DMS53 treated with DMSO at 0.1 percent for 48 hours (cell line): ENCODE results near the gene MSRB2.
"Not testable (repeated sequence)": the region's sequence is repeated elsewhere in the genome, so short reads cannot be mapped to it uniquely, and the experiment has no call there.

Experiments used
- DNase-seq: peaks from one replicate; lab custom pipeline; 2025; ENCODE audit not compliant: unreplicated experiment; lab: John Stamatoyannopoulos, UW

MSRB2 gene

DNA sequence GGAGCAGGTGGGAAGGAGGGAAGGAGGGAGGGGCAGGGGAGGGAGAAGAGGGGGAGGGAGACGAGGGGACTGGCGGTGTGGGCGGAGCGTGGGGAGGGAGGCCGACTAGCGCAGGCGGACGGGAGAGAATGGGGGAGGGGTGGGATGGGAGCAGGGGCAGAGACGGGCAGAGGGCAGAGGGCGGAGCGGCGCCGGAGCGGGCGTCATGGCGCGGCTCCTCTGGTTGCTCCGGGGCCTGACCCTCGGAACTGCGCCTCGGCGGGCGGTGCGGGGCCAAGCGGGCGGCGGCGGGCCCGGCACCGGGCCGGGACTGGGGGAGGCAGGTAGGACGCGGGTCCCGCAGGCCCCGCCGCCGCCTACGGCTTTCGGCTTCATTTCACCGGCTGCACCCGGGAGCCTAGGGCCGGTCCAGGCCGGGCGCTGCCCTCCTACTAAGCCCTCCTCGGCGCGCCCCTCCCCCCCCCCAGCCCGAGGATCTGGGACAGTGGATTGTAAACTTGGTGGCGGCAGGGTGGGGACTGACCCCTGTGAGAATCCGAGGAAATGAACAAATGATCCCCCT, at the start of gene MSRB2:
Gene MSRB2, plus strand, starts transcription at position 176 of the 562 bp plus-strand sequence. Its CDS starts 30 bp downstream, at position 206.
- DNase-seq: peak; percentile 90

DNA sequence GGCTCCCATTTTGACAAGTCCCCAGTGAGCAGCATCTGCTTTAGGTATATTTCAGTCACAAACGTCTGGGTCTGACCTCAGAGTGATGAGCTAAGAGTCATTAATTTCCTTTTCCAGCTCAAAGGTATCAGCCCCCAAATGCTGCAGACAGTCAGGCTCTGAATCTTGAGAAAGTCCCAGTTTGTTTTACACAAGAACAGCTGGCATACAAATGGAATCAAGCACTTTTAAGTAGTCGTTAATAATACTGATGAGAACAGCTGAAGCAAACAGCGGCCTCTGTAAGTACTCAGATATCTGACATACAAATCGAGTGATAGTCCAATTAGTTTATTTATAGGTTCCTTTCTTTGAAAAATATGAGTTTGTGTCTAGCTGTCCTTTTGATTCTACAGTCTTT, 49.4 kb upstream of the MSRB2 start:
- DNase-seq: no peak

DNA sequence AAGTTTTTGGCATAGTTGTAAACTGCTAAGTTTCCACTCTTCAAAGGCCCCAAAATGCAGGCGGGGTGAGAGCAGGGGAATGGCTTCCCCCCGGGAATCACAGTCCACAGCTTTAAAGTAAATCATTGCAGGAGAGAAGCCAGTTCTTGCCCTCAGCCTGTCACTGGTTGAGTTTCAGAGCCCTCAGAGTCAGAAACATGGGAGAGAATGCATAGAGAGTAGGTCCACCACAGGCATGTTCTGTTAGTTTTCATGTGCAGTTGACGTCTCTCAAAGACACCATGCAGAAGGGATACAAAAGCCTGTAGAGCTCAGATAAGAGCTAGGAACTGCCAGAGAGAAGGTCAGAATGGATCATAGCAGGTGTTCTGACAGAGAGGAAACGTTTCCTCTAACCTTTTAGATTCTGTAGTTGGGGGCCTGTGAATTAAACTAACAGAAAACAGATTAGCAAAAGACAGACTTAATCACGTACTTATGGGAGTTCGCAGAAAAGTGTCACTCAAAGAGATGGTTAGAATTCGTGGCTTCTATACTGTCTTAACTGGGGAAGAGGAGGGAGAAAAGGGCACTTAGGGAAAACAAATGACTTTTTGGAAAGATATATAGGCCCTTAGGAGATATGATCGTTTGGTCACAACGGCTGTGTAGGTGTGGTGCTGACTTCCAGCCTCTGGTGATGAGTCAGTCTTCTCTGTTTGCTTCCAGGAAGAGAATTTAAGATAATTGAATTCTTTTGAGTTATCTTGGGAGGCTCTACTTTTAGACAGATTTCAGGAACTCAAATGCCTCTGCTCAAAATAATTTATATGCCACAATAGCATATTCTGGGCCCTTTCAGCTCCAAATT, 48.0 kb upstream of the MSRB2 start:
- no peak for DNase-seq

DNA sequence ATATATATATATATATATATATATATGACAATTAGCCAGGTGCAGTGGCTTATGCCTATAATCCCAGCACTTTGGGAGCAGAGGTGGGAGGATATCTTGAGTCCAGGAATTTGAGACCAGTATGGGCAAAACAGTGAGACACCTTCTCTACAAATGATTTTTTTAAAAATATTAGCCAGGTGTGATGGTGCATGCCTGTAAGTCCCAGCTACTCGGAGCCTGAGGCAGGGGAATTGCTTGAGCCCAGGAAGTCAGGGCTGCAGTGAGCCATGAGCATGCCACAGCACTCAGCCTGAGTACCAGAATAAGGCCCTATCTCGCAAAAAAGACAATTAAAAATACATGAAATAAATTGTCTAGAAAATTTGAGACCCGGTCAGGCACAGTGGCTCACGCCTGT, 47.2 kb upstream of the MSRB2 start:
- DNase-seq: no peak

DNA sequence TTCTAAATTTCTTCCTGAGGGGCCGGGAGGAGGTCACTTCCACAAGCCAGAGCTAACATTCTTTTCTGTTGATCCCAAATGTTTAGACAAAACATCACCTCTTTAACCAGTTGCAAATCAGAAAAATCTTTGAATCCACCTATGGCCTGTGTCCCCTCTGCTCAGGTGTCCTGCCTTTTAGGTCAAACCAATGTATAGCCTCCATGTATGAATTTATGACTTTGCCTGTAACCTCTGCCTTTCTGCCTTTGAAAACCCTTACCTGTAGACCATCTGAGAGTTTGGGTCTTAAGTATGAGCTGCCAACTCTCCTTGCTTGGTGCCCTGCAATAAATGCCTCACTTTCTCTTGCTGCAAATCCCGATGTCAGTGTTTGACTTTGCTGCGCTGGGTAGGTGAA, 44.1 kb upstream of the MSRB2 start:
- no peak for DNase-seq

DNA sequence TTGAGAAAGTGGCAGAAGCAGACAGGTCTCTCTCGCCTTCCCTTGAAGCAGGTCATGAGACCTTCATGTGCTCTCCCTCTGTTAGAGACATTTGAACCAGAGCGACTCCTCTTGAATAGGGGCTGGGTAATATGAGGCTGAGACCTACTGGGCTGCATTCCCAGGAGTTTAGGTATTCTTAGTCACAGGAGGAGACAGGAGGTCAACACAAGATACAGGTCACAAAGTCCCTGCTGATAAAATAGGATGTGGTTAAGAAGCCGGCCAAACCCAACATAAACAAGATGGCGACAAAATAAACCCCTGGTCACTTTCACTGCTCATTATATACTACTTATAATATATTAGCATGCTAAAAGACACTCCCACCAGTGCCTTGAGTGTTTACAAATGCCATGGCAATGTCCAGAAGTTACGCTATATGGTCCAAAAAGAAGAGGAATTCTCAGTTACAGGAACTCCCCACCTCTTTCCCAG, 43.5 kb upstream of the MSRB2 start:
- no peak for DNase-seq

DNA sequence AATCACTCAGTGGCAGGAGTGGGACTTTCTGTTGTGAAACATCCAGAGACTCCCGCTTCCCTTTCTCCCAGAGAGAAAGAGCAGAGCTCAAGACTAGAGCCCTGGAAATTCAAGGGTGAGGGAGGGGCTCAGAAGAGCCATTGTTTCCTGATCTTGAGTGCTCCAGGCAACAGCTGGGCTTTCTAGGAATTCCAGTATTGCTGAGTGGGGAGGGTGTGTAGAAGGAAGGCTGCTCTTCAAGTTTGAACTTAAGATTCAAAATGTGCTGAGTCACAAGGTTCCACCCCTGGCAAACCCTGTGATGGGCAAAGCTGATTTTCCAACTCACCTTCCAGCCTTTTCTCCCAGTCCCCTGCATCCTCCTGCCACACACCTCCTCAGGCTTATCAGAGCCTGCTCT, 42.3 kb upstream of the MSRB2 start:
- DNase-seq: no peak

DNA sequence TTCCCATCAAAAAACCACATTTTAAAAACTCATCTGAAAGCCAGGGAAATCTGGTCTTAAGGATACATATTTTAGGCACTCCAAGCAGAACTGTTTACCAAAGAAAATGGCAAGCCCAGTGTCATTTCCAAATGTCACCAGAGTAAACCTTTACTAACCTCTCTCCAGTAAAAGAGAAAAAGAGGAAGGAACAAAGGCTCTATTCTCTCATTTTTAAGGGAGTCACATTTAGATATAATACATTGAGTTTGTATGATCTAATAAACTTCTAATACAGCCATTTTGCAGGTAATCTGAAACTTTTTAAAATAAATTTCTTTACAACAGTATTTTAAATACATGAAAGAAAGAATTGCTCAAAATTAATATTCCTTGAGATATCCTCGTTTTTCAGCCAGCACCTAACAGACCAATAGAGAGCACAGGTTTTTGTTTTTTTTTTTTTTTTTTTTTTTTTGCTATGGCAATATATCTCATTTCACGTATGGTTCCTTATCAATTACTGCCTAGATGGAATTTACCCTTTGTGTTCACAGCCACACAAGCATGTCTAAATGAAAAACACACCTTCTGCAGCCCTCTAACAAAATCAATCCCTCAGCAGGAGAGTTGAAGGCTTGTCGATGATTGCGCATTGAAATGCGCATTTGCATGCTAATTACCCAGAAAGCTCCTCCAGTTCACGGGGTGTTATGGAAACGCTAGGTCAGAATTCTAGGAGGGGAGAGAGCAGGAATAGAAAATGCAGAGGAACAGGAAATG, 39.8 kb upstream of the MSRB2 start:
- DNase-seq: no peak

DNA sequence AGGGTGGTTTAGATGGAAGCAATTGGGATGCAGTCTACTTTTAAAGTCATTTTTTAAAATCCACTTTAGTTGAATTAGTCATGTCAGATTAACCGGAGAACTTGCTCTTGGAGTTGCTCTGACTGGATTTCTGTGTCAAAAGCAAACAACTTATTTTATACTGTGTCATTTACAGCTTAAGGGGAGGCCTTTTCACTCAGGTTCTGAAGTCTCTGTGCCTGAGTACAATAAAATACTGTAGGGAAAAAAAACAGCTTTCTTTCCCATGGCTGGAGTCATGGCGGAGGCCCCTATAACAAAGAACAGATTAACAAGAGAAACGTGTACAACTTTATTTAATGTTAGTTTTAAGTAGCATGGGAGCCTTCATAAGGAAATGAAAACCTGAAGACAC, 39.2 kb upstream of the MSRB2 start:
- no peak for DNase-seq

DNA sequence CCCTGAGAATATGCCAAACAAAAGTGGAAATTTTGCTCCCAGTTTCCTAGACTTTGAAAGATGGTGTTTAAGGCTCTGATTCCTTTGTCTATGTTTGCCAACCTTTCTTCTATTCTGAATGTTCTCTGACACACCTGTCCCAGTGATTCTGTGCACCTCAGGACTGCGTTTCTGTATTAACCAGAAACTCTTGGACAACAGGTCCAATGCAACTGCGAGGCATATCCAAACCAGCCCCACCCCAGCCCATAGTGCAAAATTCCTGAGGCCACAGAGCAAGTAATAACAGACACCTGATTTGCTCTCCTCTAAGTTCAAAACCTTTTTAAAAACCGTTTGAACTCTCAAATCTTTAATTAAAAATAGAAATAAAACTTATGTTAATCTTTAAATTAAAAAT, 37.0 kb upstream of the MSRB2 start:
- DNase-seq: no peak

DNA sequence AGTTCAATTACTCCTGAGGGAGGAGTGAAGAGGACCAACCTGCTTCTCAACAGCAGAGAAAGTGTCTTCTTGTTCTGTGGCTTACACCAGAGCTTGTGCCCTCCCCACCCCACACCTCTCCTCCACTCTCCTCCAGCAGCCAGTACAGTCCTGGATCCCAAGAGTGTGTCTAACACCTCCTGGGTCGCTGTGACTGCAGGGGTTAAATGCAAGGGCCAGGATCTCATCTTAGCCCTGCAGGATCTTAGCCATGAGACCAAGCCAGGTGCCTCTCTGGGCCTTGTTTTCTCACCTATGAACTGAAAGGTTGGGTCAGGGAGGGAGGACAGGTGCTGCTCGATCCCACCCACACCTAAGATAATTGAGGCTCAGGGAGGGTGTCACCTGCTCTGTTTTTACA, 34.5 kb upstream of the MSRB2 start:
- no peak for DNase-seq

DNA sequence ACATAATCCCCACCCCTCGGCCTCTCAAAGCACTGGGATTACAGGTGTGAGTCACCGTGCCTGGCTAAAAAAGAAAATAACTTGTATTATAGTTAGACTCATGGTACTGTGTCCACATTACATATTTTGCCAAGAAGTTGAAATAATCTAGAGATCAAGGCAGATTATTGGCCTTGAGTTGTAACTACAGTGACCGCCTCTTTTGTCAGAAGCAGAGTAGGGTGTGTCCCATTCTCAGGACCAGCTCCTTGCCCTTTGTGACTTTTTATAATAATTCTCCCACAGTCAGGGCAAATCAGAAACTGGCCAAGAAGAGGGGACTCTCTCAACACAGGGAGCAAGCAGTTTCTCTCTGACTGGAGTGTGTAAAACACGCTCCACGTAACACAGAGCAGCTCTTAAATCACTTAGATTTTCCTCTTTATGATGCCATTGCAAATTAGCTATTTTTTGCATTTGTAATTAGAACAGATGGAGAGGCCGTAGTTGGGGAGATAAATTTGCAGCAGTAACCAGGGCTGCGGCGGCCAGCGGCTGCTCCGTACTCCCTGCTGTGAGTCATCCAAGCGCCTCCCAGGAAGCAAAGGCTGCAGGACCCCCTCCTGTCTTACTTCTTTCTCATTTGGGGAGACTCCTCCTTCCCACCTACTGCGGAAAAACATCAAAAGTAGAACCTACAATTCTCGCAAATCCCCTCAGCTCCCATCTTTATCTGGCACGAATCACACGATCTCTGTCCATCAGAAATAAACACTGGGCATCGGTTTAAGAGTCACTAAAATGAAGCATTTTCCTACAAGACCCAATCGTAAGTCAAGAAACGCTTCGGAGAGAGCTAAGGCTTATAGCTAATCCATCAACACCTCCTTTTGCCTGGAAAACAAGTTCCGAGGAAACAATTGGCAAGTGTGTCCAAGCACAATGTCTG, 32.1 kb upstream of the MSRB2 start:
- no peak for DNase-seq

DNA sequence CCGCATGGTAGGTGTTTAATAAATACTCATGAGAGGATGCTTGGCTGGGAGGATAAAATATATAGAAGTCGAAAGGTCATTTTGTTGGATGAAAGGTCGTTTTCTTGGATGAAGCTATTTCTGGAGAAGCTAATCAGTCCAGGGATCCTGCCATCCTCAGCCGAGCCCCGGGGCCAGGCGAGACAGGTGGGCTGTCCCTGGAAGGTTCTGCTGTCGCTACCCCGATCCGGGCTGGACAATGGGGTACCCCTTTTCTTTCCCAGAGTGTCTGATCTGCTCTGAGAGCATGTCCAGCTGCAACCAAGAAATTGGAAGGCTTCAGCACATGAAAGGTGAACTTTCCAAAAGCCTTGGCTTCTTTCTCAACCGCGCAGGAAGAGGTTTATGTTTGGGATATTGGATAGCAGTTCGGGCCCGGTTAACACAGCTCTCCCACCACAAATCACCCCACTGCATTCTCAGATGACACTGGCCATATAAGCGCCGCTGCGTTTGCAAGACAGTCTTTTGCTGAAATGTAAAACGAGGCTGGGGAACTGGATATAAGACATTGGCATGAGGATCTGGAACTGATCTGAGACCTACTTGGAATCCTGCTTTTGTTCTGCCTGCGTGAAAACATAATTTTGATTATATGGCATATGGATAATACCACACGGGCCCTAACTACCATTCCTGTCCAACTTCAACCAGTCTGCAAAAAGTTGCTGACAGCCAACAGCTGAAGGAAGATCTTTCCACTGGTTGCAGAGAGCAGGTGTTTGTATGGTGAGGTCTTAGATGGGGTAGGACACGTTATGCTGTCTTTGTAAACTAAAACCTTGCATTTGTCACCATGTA, 31.2 kb upstream of the MSRB2 start:
- no peak for DNase-seq

DNA sequence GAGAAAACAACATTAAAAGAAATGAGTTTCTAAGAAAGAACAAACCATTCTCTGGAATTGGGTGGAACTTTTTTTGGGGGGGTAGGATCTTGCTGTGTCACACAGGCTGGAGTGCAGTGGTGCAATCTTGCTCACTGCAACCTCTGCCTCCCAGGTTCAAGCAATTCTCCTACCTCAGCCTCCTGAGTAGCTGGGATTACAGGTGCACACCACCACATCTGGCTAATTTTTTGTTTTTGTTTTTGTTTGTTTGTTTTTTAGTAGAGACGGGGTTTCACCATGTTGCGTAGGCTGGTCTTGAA, 30.6 kb upstream of the MSRB2 start:
- not testable (repeated sequence) for DNase-seq

DNA sequence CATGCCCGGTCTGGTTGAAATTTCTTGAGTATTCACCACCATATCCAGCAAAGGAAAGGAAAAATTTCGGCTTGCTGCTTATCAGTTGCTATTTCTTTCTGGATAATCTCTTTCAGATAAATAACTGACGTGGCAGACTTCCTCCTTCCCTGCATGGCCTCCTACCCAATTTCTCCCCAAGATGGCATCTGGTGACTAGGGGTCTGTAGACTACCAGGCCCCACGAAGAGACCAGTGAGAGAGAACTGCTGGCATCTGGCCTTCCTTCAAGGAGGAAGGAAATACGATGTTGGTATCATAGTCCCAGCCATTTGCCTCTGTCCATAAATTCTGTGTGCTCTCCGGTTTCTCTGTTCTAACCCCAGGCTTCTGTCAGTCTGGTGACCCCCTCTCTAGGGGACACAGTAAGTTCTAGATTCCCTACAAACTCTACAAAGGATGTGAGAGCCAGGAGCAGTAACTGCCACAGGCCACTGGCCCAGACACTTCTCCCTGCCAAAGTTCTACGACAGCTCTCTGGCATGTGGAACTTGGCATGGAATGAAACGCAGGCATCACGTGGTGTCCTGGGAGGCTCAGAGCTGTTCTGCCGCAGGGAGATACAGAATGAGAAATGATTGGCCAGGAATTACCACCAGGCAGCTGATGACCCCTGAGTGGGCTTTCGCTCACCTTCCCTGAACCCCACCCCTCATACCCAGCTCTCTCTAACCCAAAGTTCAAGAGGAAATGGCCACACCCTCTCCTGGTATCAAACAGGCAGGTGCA, 30.0 kb upstream of the MSRB2 start:
- no peak for DNase-seq

DNA sequence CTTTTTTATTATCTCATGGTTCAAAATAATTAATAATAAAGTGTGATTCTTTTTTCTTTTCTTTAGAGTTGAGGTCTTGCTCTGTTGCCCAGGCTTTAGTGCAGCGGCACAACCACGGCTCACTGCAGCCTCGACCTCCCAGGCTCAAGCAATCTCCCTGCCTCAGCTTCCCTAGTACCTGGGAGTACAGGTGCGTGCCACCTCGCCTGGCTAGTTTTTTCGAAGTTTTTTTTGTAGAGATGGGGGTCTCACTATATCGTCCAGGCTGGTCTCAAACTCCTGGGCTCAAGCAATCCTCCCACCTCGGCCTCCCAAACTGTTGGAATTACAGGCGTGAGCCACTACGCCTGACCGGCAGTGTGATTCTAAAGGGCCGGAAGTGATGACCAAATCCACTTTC, 28.0 kb upstream of the MSRB2 start:
- no peak for DNase-seq

DNA sequence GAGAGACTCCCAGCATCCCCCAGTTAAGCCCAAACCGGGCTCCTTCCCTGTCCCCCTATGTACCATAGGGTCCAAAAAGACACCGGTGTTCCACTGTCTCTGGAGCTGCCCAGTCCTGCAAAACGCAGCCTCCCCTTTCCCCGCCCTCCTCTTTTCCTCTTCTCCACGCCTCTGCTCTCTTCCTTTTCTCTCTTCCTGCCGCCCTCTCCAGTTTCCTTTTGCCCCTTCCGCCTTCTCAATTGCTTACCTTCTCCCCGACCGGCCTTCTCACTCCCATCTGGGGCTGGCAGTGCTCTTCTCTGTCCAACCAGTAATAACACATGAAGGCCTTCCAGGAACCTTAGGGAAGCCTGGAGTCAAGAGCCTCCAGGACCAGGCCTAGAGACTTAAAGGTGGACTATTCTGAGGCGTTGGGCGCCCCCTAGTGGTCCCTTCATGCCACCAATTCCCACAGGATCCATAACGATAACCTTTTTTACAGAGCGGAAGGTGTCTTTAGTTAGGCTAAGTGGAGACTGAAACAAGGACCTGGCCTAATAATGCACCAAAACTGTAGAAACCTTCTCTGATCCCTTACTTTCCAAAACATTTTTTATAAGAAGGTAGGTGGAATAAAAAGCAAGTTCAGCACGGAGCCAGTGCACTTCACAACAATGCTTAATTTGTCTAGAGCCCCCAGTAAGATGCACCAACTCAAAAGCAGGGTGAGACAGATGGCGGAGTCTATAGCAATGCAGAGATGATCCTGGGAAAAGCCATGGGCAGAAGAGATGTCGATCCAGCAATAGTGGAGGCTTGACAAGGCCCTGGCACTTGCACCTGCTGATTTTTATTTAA, 27.2 kb upstream of the MSRB2 start:
- peak; percentile 75 for DNase-seq

DNA sequence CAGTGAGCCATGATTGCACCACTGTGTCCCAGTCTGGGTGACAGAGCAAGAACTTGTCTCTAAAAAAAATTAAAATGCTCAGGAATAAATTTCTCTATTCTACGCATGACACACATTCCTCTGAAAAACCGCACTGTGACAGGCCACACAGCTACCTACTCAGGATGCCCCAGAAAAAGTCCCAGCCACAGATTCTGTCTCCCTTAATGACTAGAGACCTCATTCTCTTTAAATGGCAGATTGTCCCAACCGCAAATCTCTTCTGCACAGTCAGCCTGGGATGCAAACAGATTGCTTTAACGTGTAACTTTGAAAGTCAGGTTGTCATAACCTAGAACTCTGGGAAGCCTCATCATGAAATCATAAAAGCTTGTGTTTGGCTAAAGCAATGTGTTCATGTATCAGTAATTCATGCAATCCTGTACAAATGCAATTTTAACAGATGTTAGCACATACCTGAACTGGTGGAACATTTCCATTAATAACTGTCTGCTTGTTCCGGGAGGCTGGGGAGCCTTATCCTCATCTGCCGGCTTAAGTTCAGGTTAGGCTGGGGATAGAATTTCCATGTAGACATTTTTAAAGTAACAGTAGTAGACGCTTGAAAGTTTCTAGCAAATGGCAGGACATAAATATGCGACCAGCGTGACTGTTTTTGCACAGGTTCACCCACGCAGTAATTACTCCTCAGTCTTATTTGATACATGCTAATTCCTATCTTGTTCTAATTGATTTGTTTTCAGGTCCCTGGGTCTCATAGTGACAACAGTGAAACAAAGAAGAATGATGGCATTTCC, 26.2 kb upstream of the MSRB2 start:
- DNase-seq: no peak
